Measurements from ENCODE around the gene AGMO.

- TF ChIP-seq POLR2A (IDR thresholded peaks at IDR 0.05) (no peak), POLR2AphosphoS5 (IDR thresholded peaks at IDR 0.05) (no peak), CTCF (IDR thresholded peaks at IDR 0.05) (no peak)
These were observed 115.5 kb downstream of the AGMO start for GRCh38 chr7:15446280-15446679.
